ENCODE results near the gene CCDC92B. TPM values are rescaled to one million over a fixed set of nuclear protein-coding genes. Genes with fewer than 3 reads are reported as not detected.

Gene CCDC92B
- total and polyA plus RNA-seq, 10 of the 15 experiments (the other 5 are each of a cell fraction or from before 2014, with no cell fraction given), result not detected

DNA sequence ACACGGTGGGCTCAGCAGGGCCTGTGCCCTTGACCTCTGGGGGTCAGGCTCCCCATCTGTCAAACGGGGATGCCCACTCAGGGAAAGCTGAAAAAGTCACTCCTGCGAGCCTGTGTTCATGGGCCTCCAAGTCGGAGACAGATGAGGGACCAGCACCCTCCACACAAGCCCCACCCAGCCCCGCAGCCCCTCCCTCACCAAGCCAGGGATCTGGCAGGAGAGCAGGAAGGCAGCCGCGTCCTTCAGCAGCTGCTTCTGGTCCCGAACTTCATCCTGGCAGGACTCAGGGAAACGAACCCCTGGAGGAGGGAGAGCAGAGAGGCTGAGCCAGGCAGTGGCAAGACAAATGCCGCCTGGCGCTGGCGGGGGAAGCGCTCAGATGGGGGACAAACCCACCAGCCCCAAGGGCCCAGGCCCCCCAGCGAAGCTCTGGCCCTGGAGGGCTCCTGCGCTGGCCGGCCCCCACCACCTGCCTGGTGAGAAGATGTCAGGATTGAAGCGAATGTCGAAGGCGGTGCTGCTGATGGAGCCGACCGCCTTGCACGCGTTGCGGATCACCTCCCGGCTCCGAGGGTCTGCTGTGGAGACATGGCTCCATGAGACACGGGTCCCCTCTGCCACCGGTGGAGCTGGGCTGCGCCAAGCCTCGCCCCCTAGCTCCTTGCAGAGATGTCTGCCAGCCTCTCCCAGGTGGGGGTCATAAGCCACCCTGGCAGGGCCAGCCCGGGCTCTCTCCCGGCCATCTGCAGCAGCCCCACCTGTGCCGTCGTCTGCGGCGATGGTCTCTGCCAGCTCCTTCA, 53.3 kb downstream of the CCDC92B start:
- no TSS peak for BruUV-seq (replicated peaks)
- DNase-seq (ENCODE audit: low read depth, low spot score) (no peak), FAIRE-seq (no peak), ATAC-seq (no peak)
- Histone ChIP-seq H3K4me2 (ENCODE audit: control insufficient read depth, insufficient read depth) (no peak overlapping the region), H3K4me3 (no peak overlapping the region), H3K36me3 (ENCODE audit: control insufficient read depth in 2 of 2, insufficient read depth in 2 of 2, low read length in 1 of 2) (peaks cover 5 to 60% of the 10 kb centered on the region in 2 experiments; a peak in 3 of 4 replicates), H2AFZ (ENCODE audit: control insufficient read depth, low read depth, low read length) (no peak overlapping the region), H3K4me1 (ENCODE audit: control insufficient read depth, insufficient read depth, low read length) (no peaks in the 10 kb centered on the region), H3K9ac (ENCODE audit: control insufficient read depth, insufficient read depth, low read length) (no peak overlapping the region), H3K79me2 (ENCODE audit: control insufficient read depth, insufficient read depth, low read length) (no peaks in the 10 kb centered on the region), H3K9me3 (replicated peaks; ENCODE audit: control insufficient read depth, insufficient read depth, low read length) (no peaks in the 10 kb centered on the region), H3K27ac (ENCODE audit: control insufficient read depth, insufficient read depth) (no peak overlapping the region), H4K20me1 (ENCODE audit: control insufficient read depth, insufficient read depth) (peaks cover 2% of the 10 kb centered on the region; the same call in 1 of the 2 replicates), H3K27me3 (replicated peaks in 1 of 2; ENCODE audit: control insufficient read depth in 2 of 2, insufficient read depth in 2 of 2, low read length in 1 of 2) (no peaks in the 10 kb centered on the region)
- intact Hi-C loops (cut with micrococcal nuclease; ENCODE audit: unreplicated experiment), result no loop called here
- WGBS (ENCODE audit: insufficient coverage, insufficient replicate concordance, low lambda C conversion rate, missing lambda C conversion rate), result 91% methylated on average over 35 of the region's 36 CpGs
- ChIA-PET SMC1A (ENCODE audit: uncharacterized antibody, unreplicated experiment) (no interaction called here), POLR2A (interaction anchor here (0.7 kb wide), 1 partner anchor 9 kb away, joined by 3 read pairs; no protein-coding TSS in a partner anchor), RAD21 (ENCODE audit: unreplicated experiment) (no interaction called here), CTCF (interaction anchor here (0.6 kb wide), 1 partner anchor 277 kb away, joined by 4 read pairs; no protein-coding TSS in a partner anchor)
- in situ Hi-C loops (cut with MboI), result no loop called here
- TF ChIP-seq ASH2L (IDR thresholded peaks at IDR 0.05; ENCODE audit: borderline replicate concordance, low read depth) (no peak), POLR2A (IDR thresholded peaks at IDR 0.05; ENCODE audit: low read depth, low read length) (peak; percentile 11)
- TF ChIP-seq, protein P1, sequence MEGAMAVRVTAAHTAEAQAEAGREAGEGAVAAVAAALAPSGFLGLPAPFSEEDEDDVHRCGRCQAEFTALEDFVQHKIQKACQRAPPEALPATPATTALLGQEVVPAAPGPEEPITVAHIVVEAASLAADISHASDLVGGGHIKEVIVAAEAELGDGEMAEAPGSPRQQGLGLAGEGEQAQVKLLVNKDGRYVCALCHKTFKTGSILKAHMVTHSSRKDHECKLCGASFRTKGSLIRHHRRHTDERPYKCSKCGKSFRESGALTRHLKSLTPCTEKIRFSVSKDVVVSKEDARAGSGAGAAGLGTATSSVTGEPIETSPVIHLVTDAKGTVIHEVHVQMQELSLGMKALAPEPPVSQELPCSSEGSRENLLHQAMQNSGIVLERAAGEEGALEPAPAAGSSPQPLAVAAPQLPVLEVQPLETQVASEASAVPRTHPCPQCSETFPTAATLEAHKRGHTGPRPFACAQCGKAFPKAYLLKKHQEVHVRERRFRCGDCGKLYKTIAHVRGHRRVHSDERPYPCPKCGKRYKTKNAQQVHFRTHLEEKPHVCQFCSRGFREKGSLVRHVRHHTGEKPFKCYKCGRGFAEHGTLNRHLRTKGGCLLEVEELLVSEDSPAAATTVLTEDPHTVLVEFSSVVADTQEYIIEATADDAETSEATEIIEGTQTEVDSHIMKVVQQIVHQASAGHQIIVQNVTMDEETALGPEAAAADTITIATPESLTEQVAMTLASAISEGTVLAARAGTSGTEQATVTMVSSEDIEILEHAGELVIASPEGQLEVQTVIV (IDR thresholded peaks at IDR 0.05; ENCODE audit: borderline replicate concordance, partially characterized antibody), result no peak

Measured in GM12878 (cell line).